HEK293 (cell line): ENCODE data around the gene PPP1R3E.

Experiments
- CTCF ChIA-PET: fragments of 350-600 bp; formaldehyde crosslinking; extraction: SDS; loops from one replicate; lab custom pipeline; 2021; ENCODE audit warnings: antibody characterized with exemption; lab: Yijun Ruan, JAX
- POLR2A ChIA-PET: fragments of 300-600 bp; formaldehyde crosslinking; extraction: SDS; loops from one replicate; lab custom pipeline; 2020; ENCODE audit warnings: antibody characterized with exemption, inconsistent platforms; lab: Yijun Ruan, JAX
- H3K27ac ChIP-seq: fragments of 200-500 bp; sonication (Bioruptor generic); 2 replicates; pipeline ENCODE4 v1.5.1; 2014; ENCODE audit warnings: low read depth, low read length, control low read depth, inconsistent platforms; ENCODE audit errors: extremely low read depth
- H3K36me3 ChIP-seq, 2 experiments: fragments of 200-500 bp in 1 of 2; sonication (Bioruptor generic) in 1 of 2; 1 replicate in 1 of 2; 2 replicates in 1 of 2; pipeline ENCODE4 v1.5.1; 2014 to 2017; ENCODE audit warnings: inconsistent platforms in 2 of 2, low read length in 2 of 2; ENCODE audit not compliant: control insufficient read depth in 2 of 2, insufficient read depth in 1 of 2
- H3K4me1 ChIP-seq: fragments of 200-500 bp; sonication (Bioruptor generic); 2 replicates; pipeline ENCODE4 v1.5.1; 2014; ENCODE audit warnings: mild to moderate bottlenecking, low read length, inconsistent platforms; ENCODE audit not compliant: control insufficient read depth, insufficient read depth
- H3K4me3 ChIP-seq: 2 replicates; pipeline ENCODE4 v1.5.1; 2011; ENCODE audit warnings: low read depth, mild to moderate bottlenecking, control low read depth, low read length, moderate library complexity
- H3K9me3 ChIP-seq: fragments of 200-500 bp; sonication (Bioruptor generic); 2 replicates; pipeline ENCODE4 v1.5.1; 2014; ENCODE audit warnings: low read depth, low read length, inconsistent platforms; ENCODE audit not compliant: control insufficient read depth, insufficient read depth
- GLI2 ChIP-seq: fragments of 450-650 bp; formaldehyde crosslinking; IDR thresholded peaks from 2 replicates; pipeline ENCODE4; 2017; ENCODE audit warnings: missing biosample characterization, missing genetic modification characterization, low read depth, borderline replicate concordance
- KLF8 ChIP-seq: fragments of 450-650 bp; formaldehyde crosslinking; IDR thresholded peaks from 2 replicates; pipeline ENCODE4 v1.5.1; 2016; ENCODE audit warnings: missing biosample characterization, missing genetic modification characterization
- SCRT1 ChIP-seq: fragments of 450-650 bp; formaldehyde crosslinking; IDR thresholded peaks from 2 replicates; pipeline ENCODE4 v1.5.1; 2016; ENCODE audit warnings: missing biosample characterization, missing genetic modification characterization, borderline replicate concordance
- ZBTB17 ChIP-seq: fragments of 450-650 bp; formaldehyde crosslinking; IDR thresholded peaks from 2 replicates; pipeline ENCODE4 v1.5.1; 2016; ENCODE audit warnings: missing biosample characterization, missing genetic modification characterization
- ZFP69B ChIP-seq: fragments of 450-650 bp; formaldehyde crosslinking; IDR thresholded peaks from 2 replicates; pipeline ENCODE4 v1.5.1; 2016; ENCODE audit warnings: missing biosample characterization, missing genetic modification characterization
- ZNF202 ChIP-seq: fragments of 450-650 bp; formaldehyde crosslinking; IDR thresholded peaks from 2 replicates; pipeline ENCODE4 v1.5.1; 2016; ENCODE audit warnings: missing biosample characterization, missing genetic modification characterization, borderline replicate concordance
- ZNF324 ChIP-seq: fragments of 450-650 bp; formaldehyde crosslinking; IDR thresholded peaks from 2 replicates; pipeline ENCODE4 v1.5.1; 2016; ENCODE audit warnings: missing biosample characterization, missing genetic modification characterization
- ZNF341 ChIP-seq: fragments of 450-650 bp; formaldehyde crosslinking; IDR thresholded peaks from 2 replicates; pipeline ENCODE4; 2016; ENCODE audit warnings: low read depth, missing biosample characterization, missing genetic modification characterization
- ZNF391 ChIP-seq: fragments of 450-650 bp; formaldehyde crosslinking; IDR thresholded peaks from 2 replicates; pipeline ENCODE4 v1.5.1; 2016; ENCODE audit warnings: low read depth, missing biosample characterization, missing genetic modification characterization, borderline replicate concordance
- ZNF548 ChIP-seq: fragments of 450-650 bp; formaldehyde crosslinking; IDR thresholded peaks from 2 replicates; pipeline ENCODE4 v1.5.1; 2016; ENCODE audit warnings: missing biosample characterization, missing genetic modification characterization
- ZNF621 ChIP-seq: fragments of 450-650 bp; formaldehyde crosslinking; IDR thresholded peaks from 2 replicates; pipeline ENCODE4 v1.5.1; 2017; ENCODE audit warnings: missing biosample characterization, missing genetic modification characterization
- ZNF76 ChIP-seq: fragments of 450-650 bp; formaldehyde crosslinking; IDR thresholded peaks from 2 replicates; pipeline ENCODE4; 2016; ENCODE audit warnings: low read depth, missing biosample characterization, missing genetic modification characterization, borderline replicate concordance
- ZNF792 ChIP-seq: fragments of 450-650 bp; formaldehyde crosslinking; IDR thresholded peaks from 2 replicates; pipeline ENCODE4 v1.5.1; 2016; ENCODE audit warnings: missing biosample characterization, missing genetic modification characterization
- TF ChIP-seq, protein P1 (sequence below): fragments of 450-650 bp; formaldehyde crosslinking; IDR thresholded peaks from 2 replicates; pipeline ENCODE4 v1.5.1; 2016; ENCODE audit warnings: missing biosample characterization, missing genetic modification characterization, borderline replicate concordance
- TF ChIP-seq, protein P2 (sequence below): fragments of 450-650 bp; formaldehyde crosslinking; IDR thresholded peaks from 2 replicates; pipeline ENCODE4 v1.5.1; 2017; ENCODE audit warnings: missing biosample characterization, missing genetic modification characterization

Gene PPP1R3E

DNA sequence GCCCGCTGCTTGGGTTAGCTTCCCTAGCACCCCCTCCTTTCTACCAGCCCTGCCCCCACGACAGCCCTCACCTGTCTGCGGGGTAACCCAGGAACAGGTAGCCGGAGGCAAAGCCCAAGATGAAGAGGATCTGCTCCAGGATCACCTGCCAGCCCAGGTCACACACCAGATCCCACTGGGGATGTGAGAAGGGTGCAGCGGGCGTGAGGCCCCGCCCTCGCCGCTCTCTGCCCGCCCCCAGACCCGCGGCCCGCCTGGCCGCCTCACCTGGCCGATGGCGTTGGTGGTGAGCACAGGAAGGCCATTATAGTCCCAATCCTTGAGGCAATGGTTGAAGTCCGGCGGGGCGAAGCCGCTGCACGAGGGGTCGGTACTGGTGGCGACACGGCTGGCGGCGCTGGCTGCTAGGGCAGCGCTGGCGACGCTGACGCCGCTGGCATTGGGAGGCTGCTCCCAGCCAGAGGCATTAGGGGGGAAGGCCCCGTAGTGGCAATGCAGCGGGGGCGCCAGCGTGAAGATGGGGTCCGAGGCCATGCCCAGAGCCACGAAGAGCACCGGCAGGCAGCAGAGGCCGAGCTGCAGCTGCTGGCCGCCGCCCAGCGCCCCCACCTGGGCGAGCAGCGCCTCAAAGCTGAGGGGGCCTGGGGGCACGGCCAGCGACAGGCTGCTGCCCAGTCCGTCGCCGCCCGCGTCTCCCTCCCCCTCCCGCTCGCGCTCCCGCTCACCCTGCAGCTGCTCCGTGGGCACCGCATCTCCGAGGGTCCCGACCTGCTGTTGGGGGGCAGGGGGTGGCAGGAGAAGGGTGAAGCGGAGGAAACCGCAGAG is 49.2 kb upstream of the PPP1R3E start (continued):
- TF ChIP-seq, protein P1, sequence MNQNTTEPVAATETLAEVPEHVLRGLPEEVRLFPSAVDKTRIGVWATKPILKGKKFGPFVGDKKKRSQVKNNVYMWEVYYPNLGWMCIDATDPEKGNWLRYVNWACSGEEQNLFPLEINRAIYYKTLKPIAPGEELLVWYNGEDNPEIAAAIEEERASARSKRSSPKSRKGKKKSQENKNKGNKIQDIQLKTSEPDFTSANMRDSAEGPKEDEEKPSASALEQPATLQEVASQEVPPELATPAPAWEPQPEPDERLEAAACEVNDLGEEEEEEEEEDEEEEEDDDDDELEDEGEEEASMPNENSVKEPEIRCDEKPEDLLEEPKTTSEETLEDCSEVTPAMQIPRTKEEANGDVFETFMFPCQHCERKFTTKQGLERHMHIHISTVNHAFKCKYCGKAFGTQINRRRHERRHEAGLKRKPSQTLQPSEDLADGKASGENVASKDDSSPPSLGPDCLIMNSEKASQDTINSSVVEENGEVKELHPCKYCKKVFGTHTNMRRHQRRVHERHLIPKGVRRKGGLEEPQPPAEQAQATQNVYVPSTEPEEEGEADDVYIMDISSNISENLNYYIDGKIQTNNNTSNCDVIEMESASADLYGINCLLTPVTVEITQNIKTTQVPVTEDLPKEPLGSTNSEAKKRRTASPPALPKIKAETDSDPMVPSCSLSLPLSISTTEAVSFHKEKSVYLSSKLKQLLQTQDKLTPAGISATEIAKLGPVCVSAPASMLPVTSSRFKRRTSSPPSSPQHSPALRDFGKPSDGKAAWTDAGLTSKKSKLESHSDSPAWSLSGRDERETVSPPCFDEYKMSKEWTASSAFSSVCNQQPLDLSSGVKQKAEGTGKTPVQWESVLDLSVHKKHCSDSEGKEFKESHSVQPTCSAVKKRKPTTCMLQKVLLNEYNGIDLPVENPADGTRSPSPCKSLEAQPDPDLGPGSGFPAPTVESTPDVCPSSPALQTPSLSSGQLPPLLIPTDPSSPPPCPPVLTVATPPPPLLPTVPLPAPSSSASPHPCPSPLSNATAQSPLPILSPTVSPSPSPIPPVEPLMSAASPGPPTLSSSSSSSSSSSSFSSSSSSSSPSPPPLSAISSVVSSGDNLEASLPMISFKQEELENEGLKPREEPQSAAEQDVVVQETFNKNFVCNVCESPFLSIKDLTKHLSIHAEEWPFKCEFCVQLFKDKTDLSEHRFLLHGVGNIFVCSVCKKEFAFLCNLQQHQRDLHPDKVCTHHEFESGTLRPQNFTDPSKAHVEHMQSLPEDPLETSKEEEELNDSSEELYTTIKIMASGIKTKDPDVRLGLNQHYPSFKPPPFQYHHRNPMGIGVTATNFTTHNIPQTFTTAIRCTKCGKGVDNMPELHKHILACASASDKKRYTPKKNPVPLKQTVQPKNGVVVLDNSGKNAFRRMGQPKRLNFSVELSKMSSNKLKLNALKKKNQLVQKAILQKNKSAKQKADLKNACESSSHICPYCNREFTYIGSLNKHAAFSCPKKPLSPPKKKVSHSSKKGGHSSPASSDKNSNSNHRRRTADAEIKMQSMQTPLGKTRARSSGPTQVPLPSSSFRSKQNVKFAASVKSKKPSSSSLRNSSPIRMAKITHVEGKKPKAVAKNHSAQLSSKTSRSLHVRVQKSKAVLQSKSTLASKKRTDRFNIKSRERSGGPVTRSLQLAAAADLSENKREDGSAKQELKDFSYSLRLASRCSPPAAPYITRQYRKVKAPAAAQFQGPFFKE (tag by site-specific recombination): 0 out of 2 replicates have a peak, but pooled peaks have one; percentile 34
- TF ChIP-seq ZNF341: 0 out of 2 replicates have a peak, but pooled peaks have one; percentile 17

DNA sequence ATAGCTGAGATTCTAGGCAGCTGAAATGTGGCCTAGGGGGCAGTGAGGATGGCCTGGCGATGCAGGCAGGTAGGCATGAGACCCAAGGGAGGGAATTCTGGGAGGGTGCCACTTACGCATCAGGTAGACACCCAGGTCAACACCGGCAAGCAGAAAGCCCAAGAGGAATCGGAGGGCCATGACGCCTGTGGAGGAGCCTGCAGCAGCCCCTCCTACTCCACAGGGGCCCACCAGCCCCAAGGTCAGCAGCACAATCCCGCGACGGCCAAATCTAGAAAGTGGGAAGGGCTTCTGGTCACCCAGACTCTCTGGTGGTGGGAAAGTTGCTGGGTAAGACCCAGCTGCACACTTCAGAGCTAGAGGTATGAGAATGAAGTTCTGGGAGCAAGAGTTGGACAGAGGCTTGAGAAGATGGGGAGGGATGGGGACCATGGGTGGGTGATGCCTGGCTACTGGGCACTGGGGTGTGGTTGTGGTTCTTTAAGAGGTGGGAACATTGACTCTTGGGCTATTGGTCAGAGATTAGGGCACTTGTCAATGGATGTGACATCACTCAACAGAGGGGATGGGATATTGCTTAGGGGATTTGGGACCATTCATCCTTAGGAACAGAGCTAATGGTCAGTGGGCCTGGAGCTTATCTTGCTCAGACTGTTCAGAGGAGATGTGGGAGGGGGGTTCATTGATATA is 46.6 kb upstream of the PPP1R3E start:
- H3K9me3 ChIP-seq: no peaks in the 10 kb centered on the region
- no peaks in the 10 kb centered on the region for H3K36me3 ChIP-seq
- H3K4me3 ChIP-seq: no peak overlapping the region
- no peak overlapping the region for H3K27ac ChIP-seq
- H3K4me1 ChIP-seq: no peaks in the 10 kb centered on the region
- TF ChIP-seq ZNF621 (tag by site-specific recombination) (no peak), SCRT1 (no peak), ZNF792 (tag by site-specific recombination) (no peak), ZNF548 (tag by site-specific recombination) (no peak), ZBTB17 (no peak), ZNF202 (tag by site-specific recombination) (no peak), ZNF391 (tag by site-specific recombination) (no peak), ZFP69B (tag by site-specific recombination) (no peak)
- TF ChIP-seq, protein P2, sequence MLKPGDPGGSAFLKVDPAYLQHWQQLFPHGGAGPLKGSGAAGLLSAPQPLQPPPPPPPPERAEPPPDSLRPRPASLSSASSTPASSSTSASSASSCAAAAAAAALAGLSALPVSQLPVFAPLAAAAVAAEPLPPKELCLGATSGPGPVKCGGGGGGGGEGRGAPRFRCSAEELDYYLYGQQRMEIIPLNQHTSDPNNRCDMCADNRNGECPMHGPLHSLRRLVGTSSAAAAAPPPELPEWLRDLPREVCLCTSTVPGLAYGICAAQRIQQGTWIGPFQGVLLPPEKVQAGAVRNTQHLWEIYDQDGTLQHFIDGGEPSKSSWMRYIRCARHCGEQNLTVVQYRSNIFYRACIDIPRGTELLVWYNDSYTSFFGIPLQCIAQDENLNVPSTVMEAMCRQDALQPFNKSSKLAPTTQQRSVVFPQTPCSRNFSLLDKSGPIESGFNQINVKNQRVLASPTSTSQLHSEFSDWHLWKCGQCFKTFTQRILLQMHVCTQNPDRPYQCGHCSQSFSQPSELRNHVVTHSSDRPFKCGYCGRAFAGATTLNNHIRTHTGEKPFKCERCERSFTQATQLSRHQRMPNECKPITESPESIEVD (tag by site-specific recombination): no peak
- POLR2A ChIA-PET: interaction anchor here (0.6 kb wide), 1 partner anchor 22 kb away, joined by 3 read pairs; no protein-coding TSS in a partner anchor
- CTCF ChIA-PET: no interaction called here

- ChIA-PET POLR2A (interaction anchor here (0.6 kb wide), 1 partner anchor 21 kb away, joined by 3 read pairs; no protein-coding TSS in a partner anchor), CTCF (interaction anchor here (0.6 kb wide), 1 partner anchor 12 kb away, joined by 3 read pairs; no protein-coding TSS in a partner anchor)
- no peak overlapping the region for H3K27ac ChIP-seq
- H3K4me3 ChIP-seq: no peak overlapping the region
- H3K4me1 ChIP-seq: no peaks in the 10 kb centered on the region
- TF ChIP-seq ZNF76 (no peak), ZNF324 (tag by site-specific recombination) (no peak), ZNF621 (tag by site-specific recombination) (no peak), KLF8 (tag by site-specific recombination) (no peak), GLI2 (tag by site-specific recombination) (no peak)
- H3K36me3 ChIP-seq: no peaks in the 10 kb centered on the region
- H3K9me3 ChIP-seq: no peaks in the 10 kb centered on the region
These were observed 45.6 kb upstream of the PPP1R3E start for GRCh38 chr14:23348297-23348655.
